HG03521 (cell line): ENCODE measurements around the gene CCDC177.

ENCODE experiments used
- ATAC-seq: cut with Tn5 transposase; IDR thresholded peaks from one replicate; pipeline ENCODE4 v1.9.1; 2021; ENCODE audit warnings: mild to moderate bottlenecking, moderate library complexity; ENCODE audit not compliant: unreplicated experiment

CCDC177 gene

GRCh38 chr14:69531135-69531534, 43.5 kb downstream of the CCDC177 start:
- no peak for ATAC-seq

- no peak for ATAC-seq
Measured at GRCh38 chr14:69530095-69530494, 44.6 kb downstream of the CCDC177 start.

GRCh38 chr14:69529563-69529962, 45.1 kb downstream of the CCDC177 start:
- no peak for ATAC-seq

GRCh38 chr14:69528930-69529329, 45.7 kb downstream of the CCDC177 start:
- ATAC-seq, result no peak

GRCh38 chr14:69528143-69528542, 46.5 kb downstream of the CCDC177 start:
- ATAC-seq, result no peak

- no peak for ATAC-seq
Measured at GRCh38 chr14:69527635-69528034, 47.0 kb downstream of the CCDC177 start.

GRCh38 chr14:69525896-69526295, 48.8 kb downstream of the CCDC177 start:
- ATAC-seq, result no peak

GRCh38 chr14:69522026-69522425, 52.6 kb downstream of the CCDC177 start:
- no peak for ATAC-seq
